HEK293 (cell line): ENCODE measurements around the gene UNK.

Experiments
- CTCF ChIA-PET: fragments of 350-600 bp; formaldehyde crosslinking; extraction: SDS; loops from one replicate; lab custom pipeline; 2021; ENCODE audit warnings: antibody characterized with exemption; lab: Yijun Ruan, JAX
- POLR2A ChIA-PET: fragments of 300-600 bp; formaldehyde crosslinking; extraction: SDS; loops from one replicate; lab custom pipeline; 2020; ENCODE audit warnings: antibody characterized with exemption, inconsistent platforms; lab: Yijun Ruan, JAX
- H3K27ac ChIP-seq: fragments of 200-500 bp; sonication (Bioruptor generic); 2 replicates; pipeline ENCODE4 v1.5.1; 2014; ENCODE audit warnings: low read depth, low read length, control low read depth, inconsistent platforms; ENCODE audit errors: extremely low read depth
- H3K36me3 ChIP-seq, 2 experiments: fragments of 200-500 bp in 1 of 2; sonication (Bioruptor generic) in 1 of 2; 1 replicate in 1 of 2; 2 replicates in 1 of 2; pipeline ENCODE4 v1.5.1; 2014 to 2017; ENCODE audit warnings: inconsistent platforms in 2 of 2, low read length in 2 of 2; ENCODE audit not compliant: control insufficient read depth in 2 of 2, insufficient read depth in 1 of 2
- H3K4me1 ChIP-seq: fragments of 200-500 bp; sonication (Bioruptor generic); 2 replicates; pipeline ENCODE4 v1.5.1; 2014; ENCODE audit warnings: mild to moderate bottlenecking, low read length, inconsistent platforms; ENCODE audit not compliant: control insufficient read depth, insufficient read depth
- H3K4me3 ChIP-seq: 2 replicates; pipeline ENCODE4 v1.5.1; 2011; ENCODE audit warnings: low read depth, mild to moderate bottlenecking, control low read depth, low read length, moderate library complexity
- H3K9me3 ChIP-seq: fragments of 200-500 bp; sonication (Bioruptor generic); 2 replicates; pipeline ENCODE4 v1.5.1; 2014; ENCODE audit warnings: low read depth, low read length, inconsistent platforms; ENCODE audit not compliant: control insufficient read depth, insufficient read depth
- HOXC10 ChIP-seq: sonication (generic); formaldehyde crosslinking; IDR thresholded peaks from 2 replicates; pipeline ENCODE4 v1.8.1; 2023; ENCODE audit warnings: mild to moderate bottlenecking, missing genetic modification reagents
- KLF1 ChIP-seq: fragments of 450-650 bp; formaldehyde crosslinking; IDR thresholded peaks from 2 replicates; pipeline ENCODE4 v1.5.1; 2016; ENCODE audit warnings: missing biosample characterization, missing genetic modification characterization
- MZF1 ChIP-seq: fragments of 450-650 bp; formaldehyde crosslinking; IDR thresholded peaks from 2 replicates; pipeline ENCODE4 v1.5.1; 2017; ENCODE audit warnings: missing biosample characterization, missing genetic modification characterization, borderline replicate concordance
- PATZ1 ChIP-seq: fragments of 450-650 bp; formaldehyde crosslinking; IDR thresholded peaks from 2 replicates; pipeline ENCODE4 v1.5.1; 2016; ENCODE audit warnings: missing biosample characterization, missing genetic modification characterization
- ZBTB17 ChIP-seq: fragments of 450-650 bp; formaldehyde crosslinking; IDR thresholded peaks from 2 replicates; pipeline ENCODE4 v1.5.1; 2016; ENCODE audit warnings: missing biosample characterization, missing genetic modification characterization
- ZBTB48 ChIP-seq: fragments of 450-650 bp; formaldehyde crosslinking; IDR thresholded peaks from 2 replicates; pipeline ENCODE4 v1.5.1; 2016; ENCODE audit warnings: missing biosample characterization, missing genetic modification characterization
- ZFP3 ChIP-seq: fragments of 450-650 bp; formaldehyde crosslinking; IDR thresholded peaks from 2 replicates; pipeline ENCODE4 v1.5.1; 2016; ENCODE audit warnings: low read depth, missing biosample characterization, missing genetic modification characterization
- ZNF121 ChIP-seq: fragments of 450-650 bp; formaldehyde crosslinking; IDR thresholded peaks from 2 replicates; pipeline ENCODE4 v1.5.1; 2016; ENCODE audit warnings: missing biosample characterization, missing genetic modification characterization
- ZNF19 ChIP-seq: fragments of 450-650 bp; formaldehyde crosslinking; IDR thresholded peaks from 2 replicates; pipeline ENCODE4; 2016; ENCODE audit warnings: missing biosample characterization, missing genetic modification characterization, low read depth
- ZNF596 ChIP-seq: fragments of 450-650 bp; IDR thresholded peaks from 2 replicates; pipeline ENCODE4 v1.5.0; 2018; ENCODE audit warnings: missing biosample characterization, mild to moderate bottlenecking, missing genetic modification characterization, moderate library complexity
- ZNF600 ChIP-seq: fragments of 450-650 bp; formaldehyde crosslinking; IDR thresholded peaks from 2 replicates; pipeline ENCODE4 v1.5.1; 2016; ENCODE audit warnings: missing biosample characterization, missing genetic modification characterization
- ZNF707 ChIP-seq: fragments of 450-650 bp; formaldehyde crosslinking; IDR thresholded peaks from 2 replicates; pipeline ENCODE4 v1.5.1; 2016; ENCODE audit warnings: missing biosample characterization, missing genetic modification characterization
- ZNF768 ChIP-seq: fragments of 450-650 bp; formaldehyde crosslinking; IDR thresholded peaks from 2 replicates; pipeline ENCODE4 v1.5.1; 2018; ENCODE audit warnings: missing biosample characterization, mild to moderate bottlenecking, missing genetic modification characterization
- ZNF843 ChIP-seq: fragments of 450-650 bp; formaldehyde crosslinking; IDR thresholded peaks from 2 replicates; pipeline ENCODE4 v1.5.1; 2016; ENCODE audit warnings: missing biosample characterization, missing genetic modification characterization
- TF ChIP-seq, protein P1 (sequence below): fragments of 450-650 bp; formaldehyde crosslinking; optimal IDR thresholded peaks from 2 replicates; pipeline ENCODE3; 2016; ENCODE audit warnings: missing biosample characterization, mild to moderate bottlenecking, missing genetic modification characterization
- TF ChIP-seq, protein P2 (sequence below): fragments of 450-650 bp; formaldehyde crosslinking; IDR thresholded peaks from 2 replicates; pipeline ENCODE4 v1.5.1; 2016; ENCODE audit warnings: missing biosample characterization, missing genetic modification characterization, borderline replicate concordance

Gene UNK

DNA sequence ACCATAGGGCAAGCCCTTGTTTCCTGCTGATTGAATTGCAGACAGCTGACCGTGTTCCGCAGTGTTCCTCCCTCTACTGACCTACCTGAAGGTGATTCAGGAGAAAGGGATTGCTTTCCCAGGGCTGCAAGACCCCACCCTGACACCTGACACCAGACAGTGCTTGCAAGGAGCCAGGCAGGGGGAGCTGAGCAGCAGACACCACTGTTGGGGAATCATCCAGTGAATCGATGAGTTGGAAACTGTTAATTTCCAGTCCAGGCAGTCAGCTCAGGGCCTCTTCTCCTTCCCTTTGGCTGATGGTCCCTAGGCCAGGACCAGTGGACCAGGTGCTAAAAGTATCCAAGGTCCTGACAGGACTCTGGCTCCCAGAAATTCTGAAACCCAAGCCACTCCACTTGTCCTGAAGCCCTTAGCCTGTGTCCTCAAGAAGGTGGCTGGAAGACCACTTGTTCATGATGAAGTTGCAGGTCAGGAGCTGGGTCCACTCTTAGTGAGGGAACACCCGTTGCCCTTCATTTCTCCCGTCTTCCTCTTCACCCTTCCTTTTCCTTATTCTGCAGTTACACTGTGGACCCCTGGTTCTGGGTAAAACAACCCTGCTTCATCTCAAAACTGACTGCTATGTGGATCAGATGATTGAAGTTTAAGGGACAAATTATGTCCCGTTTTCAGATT is 9.5 kb upstream of the UNK start:
- Histone ChIP-seq H3K9me3 (no peaks in the 10 kb centered on the region), H3K27ac (no peak overlapping the region), H3K4me1 (peaks cover 8% of the 10 kb centered on the region; the same call in 1 of the 2 replicates), H3K4me3 (no peak overlapping the region), H3K36me3 (peaks cover 0 to 49% of the 10 kb centered on the region in 2 experiments; a peak in 2 of 3 replicates)
- ChIA-PET POLR2A (interaction anchor here (0.9 to 8.1 kb wide), 6 partner anchors 10 to 80 kb away, joined by 3 to 234 read pairs (median 10); partner anchors contain the start of genes GALK1, UNK and WBP2), CTCF (interaction anchor here (0.6 to 9.4 kb wide), 6 partner anchors 8 to 494 kb away, joined by 3 to 73 read pairs (median 8); partner anchors contain the start of gene GALK1)
- TF ChIP-seq ZNF121 (peak; percentile 50; the same call in 1 of the 2 replicates), ZBTB17 (tag by site-specific recombination) (peak; percentile 68; the same call in 1 of the 2 replicates), ZNF768 (tag by site-specific recombination) (no peak), ZNF600 (tag by site-specific recombination) (peak; percentile 28; the same call in 1 of the 2 replicates), ZFP3 (no peak), ZNF843 (tag by site-specific recombination) (no peak), PATZ1 (tag by site-specific recombination) (no peak), ZBTB48 (peak; percentile 50; the same call in 1 of the 2 replicates), KLF1 (0 out of 2 replicates have a peak, but pooled peaks have one; percentile 42), MZF1 (tag by site-specific recombination) (peak; percentile 21; the same call in 1 of the 2 replicates), ZNF707 (no peak), ZNF19 (no peak), ZNF596 (tag by site-specific recombination) (no peak)
- TF ChIP-seq, protein P1, sequence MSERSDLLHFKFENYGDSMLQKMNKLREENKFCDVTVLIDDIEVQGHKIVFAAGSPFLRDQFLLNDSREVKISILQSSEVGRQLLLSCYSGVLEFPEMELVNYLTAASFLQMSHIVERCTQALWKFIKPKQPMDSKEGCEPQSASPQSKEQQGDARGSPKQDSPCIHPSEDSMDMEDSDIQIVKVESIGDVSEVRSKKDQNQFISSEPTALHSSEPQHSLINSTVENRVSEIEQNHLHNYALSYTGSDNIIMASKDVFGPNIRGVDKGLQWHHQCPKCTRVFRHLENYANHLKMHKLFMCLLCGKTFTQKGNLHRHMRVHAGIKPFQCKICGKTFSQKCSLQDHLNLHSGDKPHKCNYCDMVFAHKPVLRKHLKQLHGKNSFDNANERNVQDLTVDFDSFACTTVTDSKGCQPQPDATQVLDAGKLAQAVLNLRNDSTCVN (tag by site-specific recombination) = no peak

GRCh38 chr17:75776386-75777295 is 8.0 kb upstream of the UNK start:
- H3K4me3 ChIP-seq = no peak overlapping the region

More at GRCh38 chr17:75776386-75777295, 8.0 kb upstream of the UNK start:
- ChIA-PET CTCF (interaction anchor here (0.7 to 9.4 kb wide), 7 partner anchors 10 to 143 kb away, joined by 3 to 73 read pairs (median 5); partner anchors contain the start of genes GALK1 and SMIM5), POLR2A (interaction anchor here (0.5 to 8.1 kb wide), 13 partner anchors 8 to 124 kb away, joined by 3 to 234 read pairs (median 6); partner anchors contain the start of genes GALK1, UNK and WBP2)
- peaks cover 0 to 49% of the 10 kb centered on the region in 2 experiments; a peak in 2 of 3 replicates for H3K36me3 ChIP-seq
- H3K27ac ChIP-seq = no peak overlapping the region
- TF ChIP-seq, protein P2, sequence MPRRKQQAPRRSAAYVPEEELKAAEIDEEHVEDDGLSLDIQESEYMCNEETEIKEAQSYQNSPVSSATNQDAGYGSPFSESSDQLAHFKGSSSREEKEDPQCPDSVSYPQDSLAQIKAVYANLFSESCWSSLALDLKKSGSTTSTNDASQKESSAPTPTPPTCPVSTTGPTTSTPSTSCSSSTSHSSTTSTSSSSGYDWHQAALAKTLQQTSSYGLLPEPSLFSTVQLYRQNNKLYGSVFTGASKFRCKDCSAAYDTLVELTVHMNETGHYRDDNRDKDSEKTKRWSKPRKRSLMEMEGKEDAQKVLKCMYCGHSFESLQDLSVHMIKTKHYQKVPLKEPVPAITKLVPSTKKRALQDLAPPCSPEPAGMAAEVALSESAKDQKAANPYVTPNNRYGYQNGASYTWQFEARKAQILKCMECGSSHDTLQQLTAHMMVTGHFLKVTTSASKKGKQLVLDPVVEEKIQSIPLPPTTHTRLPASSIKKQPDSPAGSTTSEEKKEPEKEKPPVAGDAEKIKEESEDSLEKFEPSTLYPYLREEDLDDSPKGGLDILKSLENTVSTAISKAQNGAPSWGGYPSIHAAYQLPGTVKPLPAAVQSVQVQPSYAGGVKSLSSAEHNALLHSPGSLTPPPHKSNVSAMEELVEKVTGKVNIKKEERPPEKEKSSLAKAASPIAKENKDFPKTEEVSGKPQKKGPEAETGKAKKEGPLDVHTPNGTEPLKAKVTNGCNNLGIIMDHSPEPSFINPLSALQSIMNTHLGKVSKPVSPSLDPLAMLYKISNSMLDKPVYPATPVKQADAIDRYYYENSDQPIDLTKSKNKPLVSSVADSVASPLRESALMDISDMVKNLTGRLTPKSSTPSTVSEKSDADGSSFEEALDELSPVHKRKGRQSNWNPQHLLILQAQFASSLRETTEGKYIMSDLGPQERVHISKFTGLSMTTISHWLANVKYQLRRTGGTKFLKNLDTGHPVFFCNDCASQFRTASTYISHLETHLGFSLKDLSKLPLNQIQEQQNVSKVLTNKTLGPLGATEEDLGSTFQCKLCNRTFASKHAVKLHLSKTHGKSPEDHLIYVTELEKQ (tag by site-specific recombination) = no peak
- TF ChIP-seq HOXC10 (CRISPR knock-in tag) (no peak), ZNF600 (tag by site-specific recombination) (peak; percentile 29)
- no peaks in the 10 kb centered on the region for H3K9me3 ChIP-seq
- peaks cover 10% of the 10 kb centered on the region; the same call in 1 of the 2 replicates for H3K4me1 ChIP-seq
